Globus pallidus (tissue), 1 donor: ENCODE data around the gene TPSAB1.
"Not testable (repeated sequence)": the region's sequence is repeated elsewhere in the genome, so short reads cannot be mapped to it uniquely, and the experiment has no call there.

Experiments
- DNase-seq: peaks from one replicate; pipeline ENCODE4 v3.0.0-alpha.2; 2015; ENCODE audit warnings: low spot score

TPSAB1 gene

GRCh38 chr16:1247903-1248537 lies 7.5 kb downstream of the TPSAB1 start:
- DNase-seq: not testable (repeated sequence)

- DNase-seq: not testable (repeated sequence)
These were observed 8.7 kb downstream of the TPSAB1 start for GRCh38 chr16:1249031-1249755.

- DNase-seq: not testable (repeated sequence)
These were observed 13.3 kb downstream of the TPSAB1 start for GRCh38 chr16:1253701-1254364.

GRCh38 chr16:1254821-1255220 lies 14.3 kb downstream of the TPSAB1 start:
- not testable (repeated sequence) for DNase-seq

GRCh38 chr16:1255276-1256122 lies 15.0 kb downstream of the TPSAB1 start, which contains the start of gene TPSD1:
Gene TPSD1 (plus strand): TSS chr16:1256069. CDS start chr16:1256281, 212 bp downstream.
- DNase-seq: not testable (repeated sequence)

- DNase-seq: not testable (repeated sequence)
These were observed 15.9 kb downstream of the TPSAB1 start for GRCh38 chr16:1256296-1256873.

GRCh38 chr16:1256874-1257322 lies 16.4 kb downstream of the TPSAB1 start:
- DNase-seq: no peak

GRCh38 chr16:1257561-1258224 lies 17.2 kb downstream of the TPSAB1 start:
- no peak for DNase-seq

- no peak for DNase-seq
These were observed 17.7 kb downstream of the TPSAB1 start for GRCh38 chr16:1258225-1258600.

- no peak for DNase-seq
These were observed 18.6 kb downstream of the TPSAB1 start for GRCh38 chr16:1258906-1259759.

GRCh38 chr16:1259760-1260068 lies 19.2 kb downstream of the TPSAB1 start:
- DNase-seq: no peak

- no peak for DNase-seq
These were observed 19.7 kb downstream of the TPSAB1 start for GRCh38 chr16:1260101-1260680.

- DNase-seq: no peak
These were observed 20.8 kb downstream of the TPSAB1 start for GRCh38 chr16:1261131-1261892.

- no peak for DNase-seq
These were observed 21.8 kb downstream of the TPSAB1 start for GRCh38 chr16:1262210-1262845.

GRCh38 chr16:1262846-1263221 lies 22.3 kb downstream of the TPSAB1 start:
- no peak for DNase-seq

GRCh38 chr16:1263591-1264344 lies 23.3 kb downstream of the TPSAB1 start:
- DNase-seq: no peak

- DNase-seq: no peak
These were observed 24.0 kb downstream of the TPSAB1 start for GRCh38 chr16:1264345-1265089.
